GM21786 (cell line): ENCODE measurements around the gene PATZ1.
"Not testable (repeated sequence)": the region's sequence is repeated elsewhere in the genome, so short reads cannot be mapped to it uniquely, and the experiment has no call there.

Experiments used
- ATAC-seq: cut with Tn5 transposase; IDR thresholded peaks from one replicate; pipeline ENCODE4 v1.9.1; 2021; ENCODE audit not compliant: unreplicated experiment

PATZ1 gene

GRCh38 chr22:31314220-31314619 lies 31.9 kb downstream of the PATZ1 start:
- not testable (repeated sequence) for ATAC-seq

GRCh38 chr22:31313366-31314147 lies 32.6 kb downstream of the PATZ1 start:
- no peak for ATAC-seq

DNA sequence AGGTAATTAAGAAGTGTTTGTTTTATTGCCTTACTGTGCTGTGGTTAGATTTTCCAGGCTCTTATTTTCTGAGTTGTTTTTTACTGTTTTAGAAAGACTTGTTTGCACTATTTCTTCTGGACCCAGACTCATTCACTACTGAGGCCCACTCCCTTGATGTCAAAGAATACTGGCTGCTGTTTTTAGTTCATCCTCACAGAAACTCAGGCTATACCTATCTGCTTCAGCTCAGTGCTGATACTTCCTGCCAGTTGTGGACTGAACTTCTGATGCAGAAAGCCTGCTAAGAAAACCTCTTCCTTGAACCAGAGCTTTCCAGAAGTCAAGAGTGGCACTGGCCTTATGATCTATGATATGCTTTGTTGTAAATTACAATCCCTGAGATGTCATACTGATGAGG lies 38.0 kb downstream of the PATZ1 start:
- no peak for ATAC-seq

GRCh38 chr22:31305194-31305593 lies 41.0 kb downstream of the PATZ1 start:
- ATAC-seq = no peak

- ATAC-seq = no peak
Observed at GRCh38 chr22:31302537-31302936, 43.6 kb downstream of the PATZ1 start.

DNA sequence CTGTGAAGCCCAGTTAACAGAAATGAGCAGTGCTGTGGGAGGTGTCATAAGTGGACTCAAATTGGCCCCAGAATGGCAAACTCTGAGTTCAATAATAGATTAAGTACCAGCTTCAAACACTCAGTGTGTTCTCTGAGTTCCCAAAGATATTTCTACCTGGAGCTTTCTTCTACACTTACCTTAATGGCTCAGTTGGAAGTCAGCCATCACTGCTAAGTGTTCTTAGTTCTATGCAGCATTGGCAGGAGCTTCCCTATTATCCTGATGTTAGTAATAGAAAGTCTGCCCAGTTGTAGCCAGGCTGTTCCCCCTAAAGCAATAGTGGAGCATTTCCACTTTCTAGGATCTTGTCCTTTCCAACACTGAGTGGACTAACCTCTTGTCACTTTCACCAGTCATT lies 44.1 kb downstream of the PATZ1 start:
- no peak for ATAC-seq

GRCh38 chr22:31300896-31301295 lies 45.2 kb downstream of the PATZ1 start:
- ATAC-seq = no peak

- no peak for ATAC-seq
Observed at GRCh38 chr22:31295831-31296657, 50.1 kb downstream of the PATZ1 start.

GRCh38 chr22:31295360-31295759 lies 50.8 kb downstream of the PATZ1 start:
- no peak for ATAC-seq

DNA sequence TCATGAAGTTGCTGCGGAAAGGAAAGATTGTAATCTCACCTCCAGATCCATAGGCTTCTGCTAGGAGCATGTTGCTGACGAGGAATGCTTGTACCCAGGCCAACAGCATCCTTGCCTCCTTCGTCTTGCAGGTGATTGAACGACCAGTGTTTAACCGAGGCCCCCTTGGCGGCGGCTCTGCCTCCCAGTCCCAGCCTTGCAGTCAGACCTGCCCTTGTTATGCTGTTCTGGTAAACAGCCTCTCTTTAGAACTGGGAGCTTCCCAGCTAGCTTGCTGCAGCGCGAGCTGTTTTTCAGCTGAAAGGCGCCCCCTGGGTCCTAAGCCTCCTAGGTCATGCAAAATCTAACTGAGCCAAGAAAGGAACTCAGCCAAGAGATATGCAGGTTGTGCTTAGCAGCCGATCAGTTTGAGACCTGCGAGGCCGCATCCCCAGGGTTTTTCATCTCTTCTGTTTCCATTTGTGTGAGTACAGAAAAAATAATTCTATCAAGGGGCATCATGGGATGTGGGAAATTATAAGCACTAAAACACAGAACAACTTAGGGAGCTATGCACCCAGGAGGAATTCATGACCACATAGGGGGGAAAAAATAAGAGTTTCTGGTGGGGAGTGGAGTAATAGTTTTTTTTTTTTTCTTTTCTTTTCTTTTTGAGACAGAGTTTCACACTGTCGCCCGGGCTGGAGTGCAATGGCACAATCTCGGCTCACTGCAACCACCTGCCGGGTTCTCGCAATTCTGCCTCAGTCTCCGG lies 53.7 kb downstream of the PATZ1 start, which contains the start of gene PIK3IP1:
PIK3IP1 (minus strand) TSS at position 253 of the 754 bp plus-strand sequence; CDS start at position 109, 144 bp downstream.
- no peak for ATAC-seq

DNA sequence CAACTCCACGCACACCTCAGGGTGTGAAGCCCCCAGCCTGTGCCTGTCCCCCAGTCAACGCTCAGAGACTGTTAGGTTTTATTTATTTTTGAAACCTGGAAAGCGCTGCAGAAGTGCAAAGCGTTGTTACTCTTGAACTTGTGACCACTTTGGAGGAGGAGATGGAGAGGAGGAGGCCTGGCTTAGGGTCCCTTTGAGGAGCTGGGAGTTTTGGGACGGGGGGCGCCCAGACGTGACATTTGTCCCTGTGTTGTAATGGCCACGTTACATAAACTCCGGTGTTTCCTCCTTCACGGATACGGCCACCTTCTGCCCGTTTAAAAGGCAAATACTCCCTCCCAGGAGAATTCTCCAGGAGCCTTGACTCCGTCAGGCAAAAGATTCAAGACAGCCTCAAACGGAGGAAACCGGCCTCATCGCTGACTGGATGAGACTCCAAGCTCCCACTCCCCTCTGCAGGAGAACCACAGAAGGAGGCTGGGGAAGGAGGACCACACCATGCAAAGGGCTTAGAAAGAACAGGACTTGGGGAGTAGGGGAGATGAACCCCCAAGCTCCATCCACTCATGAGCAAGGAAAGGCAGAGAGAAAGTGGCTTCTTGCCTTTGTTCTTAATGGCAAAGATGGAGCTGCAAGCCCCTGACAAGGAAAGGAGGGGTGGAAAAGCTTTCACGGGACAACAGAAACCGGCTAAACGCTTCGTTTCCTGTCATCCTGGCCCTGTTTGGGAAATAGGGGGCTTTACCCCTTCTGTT lies 54.5 kb downstream of the PATZ1 start:
- ATAC-seq = no peak

GRCh38 chr22:31290494-31291471 lies 55.4 kb downstream of the PATZ1 start:
- ATAC-seq = peak; percentile 78

DNA sequence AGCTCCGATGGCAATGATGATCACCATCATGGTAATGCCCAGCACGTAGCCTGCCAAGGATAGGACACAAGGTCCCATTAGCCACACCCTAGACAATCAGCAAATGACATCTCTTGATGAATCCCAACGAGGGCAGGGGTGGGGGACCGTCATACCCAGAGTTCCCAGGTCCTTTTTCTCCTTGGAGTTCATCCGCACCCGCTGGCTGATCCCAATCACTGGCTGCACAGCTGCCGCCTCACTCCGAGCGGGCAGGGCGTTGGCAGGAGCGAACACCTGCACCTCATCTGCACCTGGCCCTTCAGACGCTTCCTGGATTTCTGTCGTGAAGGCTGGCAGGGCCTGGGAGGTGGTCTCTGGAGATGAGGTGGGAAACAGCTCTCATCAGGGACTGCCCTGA lies 56.8 kb downstream of the PATZ1 start:
- ATAC-seq = no peak

DNA sequence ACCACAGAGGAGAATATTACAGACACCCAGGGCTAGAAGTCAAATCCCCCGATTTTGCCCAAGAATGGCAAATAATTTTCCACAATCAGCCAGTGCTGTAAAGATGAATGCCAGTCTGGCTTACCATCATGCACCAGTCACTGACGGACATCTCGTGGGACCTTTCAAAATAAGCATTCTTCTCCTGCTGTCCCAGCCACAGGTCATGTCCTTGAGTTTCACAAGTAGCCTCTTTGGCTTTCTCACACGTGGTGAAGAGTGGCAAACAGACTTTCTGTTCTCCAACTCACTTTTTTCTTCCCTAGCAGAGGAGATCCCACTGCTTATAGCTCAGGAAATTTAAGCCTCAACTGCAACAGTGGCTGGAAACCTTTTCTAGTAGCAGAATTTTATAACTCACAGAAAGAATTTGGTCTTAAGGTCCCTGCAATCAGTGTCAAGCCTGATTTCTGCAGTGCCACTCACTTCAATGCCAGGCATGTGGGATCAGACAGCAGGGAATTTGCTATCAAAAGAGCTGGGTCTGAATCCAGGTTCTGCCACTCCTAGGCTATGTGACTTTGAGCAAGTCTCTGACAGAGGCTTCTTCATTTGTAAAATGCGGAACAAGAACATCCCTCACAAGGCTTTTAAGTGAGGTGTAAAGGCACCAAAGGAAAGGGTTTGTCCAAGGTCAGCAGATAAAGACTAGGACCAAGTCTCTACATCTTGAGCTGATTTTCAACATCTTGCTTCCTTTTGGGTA lies 57.5 kb downstream of the PATZ1 start:
- ATAC-seq = no peak

- no peak for ATAC-seq
Observed at GRCh38 chr22:31287818-31288495, 58.2 kb downstream of the PATZ1 start.

DNA sequence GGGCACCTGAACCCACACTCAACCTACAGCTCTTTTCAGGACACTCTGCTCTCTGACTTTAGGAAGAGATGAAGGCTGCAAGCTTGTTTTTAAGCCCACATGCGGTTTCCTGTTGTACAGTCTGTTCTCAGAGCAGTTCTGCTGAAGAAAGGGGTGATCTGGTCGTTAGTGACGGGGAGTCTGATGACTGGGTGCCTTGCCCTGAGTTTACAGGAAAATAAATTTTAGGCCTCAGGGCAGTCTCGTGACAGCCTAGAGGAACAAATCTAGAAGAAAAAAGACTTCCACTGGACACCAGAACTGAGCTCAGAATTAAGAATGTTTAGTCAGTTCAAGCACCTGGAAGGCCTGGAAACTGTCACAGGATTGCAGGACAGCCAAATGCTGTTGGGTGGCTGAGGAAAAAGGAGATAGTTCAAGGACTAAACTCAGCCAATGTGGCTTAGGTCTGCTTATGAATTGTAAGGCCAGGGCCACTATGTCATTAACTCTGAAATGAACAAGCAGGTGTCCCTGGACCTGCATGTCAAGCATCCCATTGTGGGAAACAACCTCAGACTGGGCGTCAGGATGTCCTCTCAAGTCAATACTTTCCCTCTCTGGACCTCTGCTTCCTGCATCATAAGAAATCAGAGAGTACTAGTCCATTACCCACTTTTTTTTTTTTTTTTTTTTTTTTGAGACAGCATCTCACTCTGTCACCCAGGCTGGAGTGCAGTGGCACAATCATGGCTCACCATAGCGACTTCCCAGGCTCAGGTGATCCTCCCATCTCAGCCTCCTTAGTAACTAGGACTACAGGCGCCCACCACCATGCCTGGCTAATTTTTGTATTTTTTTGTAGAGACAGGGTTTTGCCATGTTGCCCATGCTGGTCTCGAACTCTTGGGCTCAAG lies 59.5 kb downstream of the PATZ1 start:
- ATAC-seq = no peak
